WTC11 (cell line): ENCODE results near the gene CARHSP1. TPM values are rescaled to one million over a fixed set of nuclear protein-coding genes. Genes with fewer than 3 reads are reported as not detected.

Experiments used
- ATAC-seq: fragments of 200-7000 bp; cut with Tn5 transposase; 2 replicates; pipeline ENCODE4 v1.10.0; 2021; ENCODE audit warnings: mild to moderate bottlenecking, moderate library complexity
- CTCF ChIA-PET: fragments of 300-600 bp; sonication (Branson Sonifier 250); formaldehyde crosslinking; loops from one replicate; lab custom pipeline; 2021; ENCODE audit warnings: antibody characterized with exemption; lab: Charles Lee
- POLR2A ChIA-PET: fragments of 350-600 bp; sonication (Branson Sonifier 250); formaldehyde crosslinking; loops from one replicate; lab custom pipeline; 2021; ENCODE audit warnings: antibody characterized with exemption; lab: Charles Lee
- DNase-seq: peaks from one replicate; pipeline ENCODE4 v3.0.0; 2021; ENCODE audit warnings: low spot score
- H3K27ac Mint-ChIP-seq: 2 replicates; pipeline ENCODE4 v1.8.0; 2021; ENCODE audit warnings: mixed read lengths
- H3K27me3 Mint-ChIP-seq: 2 replicates; pipeline ENCODE4 v1.8.0; 2021; ENCODE audit warnings: low read depth, mild to moderate bottlenecking, moderate library complexity, mixed read lengths
- H3K36me3 Mint-ChIP-seq: 2 replicates; pipeline ENCODE4 v1.8.0; 2021; ENCODE audit warnings: mixed read lengths
- H3K4me1 Mint-ChIP-seq: 2 replicates; pipeline ENCODE4 v1.8.0; 2022; ENCODE audit warnings: mixed read lengths
- H3K4me3 Mint-ChIP-seq: 2 replicates; pipeline ENCODE4 v1.8.0; 2021; ENCODE audit warnings: mild to moderate bottlenecking, moderate library complexity, mixed read lengths
- H3K9me3 Mint-ChIP-seq: 2 replicates; pipeline ENCODE4 v1.8.0; 2021; ENCODE audit warnings: mixed read lengths
- CBFB ChIP-seq: sonication (generic); formaldehyde crosslinking; IDR thresholded peaks from 2 replicates; pipeline ENCODE4 v1.8.1; 2022; ENCODE audit warnings: mild to moderate bottlenecking, low read depth, missing genetic modification reagents
- CDX4 ChIP-seq: fragments of 250-450 bp; sonication (Bioruptor Pico); IDR thresholded peaks from 2 replicates; pipeline ENCODE4 v1.9.0; 2021; ENCODE audit warnings: moderate library complexity, mild to moderate bottlenecking, inconsistent platforms, borderline replicate concordance
- EMX1 ChIP-seq: fragments of 250-450 bp; sonication (Bioruptor Pico); IDR thresholded peaks from 2 replicates; pipeline ENCODE4 v1.8.0; 2021; ENCODE audit warnings: mild to moderate bottlenecking
- ESRRA ChIP-seq: sonication (generic); formaldehyde crosslinking; IDR thresholded peaks from 2 replicates; pipeline ENCODE4 v1.8.1; 2022; ENCODE audit warnings: mild to moderate bottlenecking, missing genetic modification reagents, borderline replicate concordance
- ETV6 ChIP-seq: sonication (generic); formaldehyde crosslinking; IDR thresholded peaks from 2 replicates; pipeline ENCODE4 v1.8.1; 2022; ENCODE audit warnings: mild to moderate bottlenecking, missing genetic modification reagents
- GTF2I ChIP-seq: fragments of 250-450 bp; sonication (Bioruptor Pico); conservative IDR thresholded peaks from 2 replicates; pipeline ENCODE4 v1.4.0; 2021; ENCODE audit warnings: mild to moderate bottlenecking
- NFYB ChIP-seq: sonication (generic); formaldehyde crosslinking; conservative IDR thresholded peaks from 2 replicates; pipeline ENCODE4 v1.8.0; 2022; ENCODE audit warnings: low read depth, missing genetic modification reagents
- OVOL2 ChIP-seq: fragments of 250-450 bp; sonication (Bioruptor Pico); IDR thresholded peaks from 2 replicates; pipeline ENCODE4 v1.9.0; 2021; ENCODE audit warnings: mild to moderate bottlenecking, borderline replicate concordance
- RELA ChIP-seq: sonication (generic); formaldehyde crosslinking; IDR thresholded peaks from 2 replicates; pipeline ENCODE4 v1.8.1; 2022; ENCODE audit warnings: missing genetic modification reagents, mild to moderate bottlenecking, borderline replicate concordance
- SMAD4 ChIP-seq: sonication (generic); formaldehyde crosslinking; IDR thresholded peaks from 2 replicates; pipeline ENCODE4 v1.8.0; 2022; ENCODE audit warnings: mild to moderate bottlenecking, missing genetic modification reagents
- STAT6 ChIP-seq: sonication (generic); formaldehyde crosslinking; conservative IDR thresholded peaks from 2 replicates; pipeline ENCODE4 v1.8.1; 2023; ENCODE audit warnings: mild to moderate bottlenecking, low read depth, missing genetic modification reagents, moderate library complexity
- ZNF232 ChIP-seq: sonication (generic); formaldehyde crosslinking; IDR thresholded peaks from 2 replicates; pipeline ENCODE4 v1.8.0; 2022; ENCODE audit warnings: mild to moderate bottlenecking, missing genetic modification reagents
- ZNF263 ChIP-seq: sonication (generic); formaldehyde crosslinking; IDR thresholded peaks from 2 replicates; pipeline ENCODE4 v1.8.1; 2022; ENCODE audit warnings: low read depth, mild to moderate bottlenecking, moderate library complexity, missing genetic modification reagents
- ZNF317 ChIP-seq: sonication (generic); formaldehyde crosslinking; IDR thresholded peaks from 2 replicates; pipeline ENCODE4 v1.8.1; 2023; ENCODE audit warnings: low read depth, mild to moderate bottlenecking, moderate library complexity, missing genetic modification reagents, borderline replicate concordance
- ZNF423 ChIP-seq: fragments of 250-450 bp; sonication (Bioruptor Pico); IDR thresholded peaks from 2 replicates; pipeline ENCODE4 v2.1.2; 2022; ENCODE audit warnings: mild to moderate bottlenecking, moderate library complexity
- ZNF532 ChIP-seq: fragments of 250-450 bp; sonication (Bioruptor Pico); IDR thresholded peaks from 2 replicates; pipeline ENCODE4 v1.9.0; 2021; ENCODE audit warnings: mild to moderate bottlenecking, borderline replicate concordance
- total RNA-seq: library from RNA; stranded (reverse); gene quantifications from 3 replicates; pipeline ENCODE4 v1.2.3, GENCODE V29; 2021
- TF ChIP-seq, protein P1 (sequence below): sonication (generic); formaldehyde crosslinking; IDR thresholded peaks from 2 replicates; pipeline ENCODE4 v1.8.0; 2022; ENCODE audit warnings: mild to moderate bottlenecking, missing genetic modification reagents
- TF ChIP-seq, protein P2 (sequence below): sonication (generic); formaldehyde crosslinking; IDR thresholded peaks from 2 replicates; pipeline ENCODE4 v1.8.1; 2023; ENCODE audit warnings: mild to moderate bottlenecking, missing genetic modification reagents, moderate library complexity

CARHSP1 gene
- total RNA-seq, 1 experiment from 2014 or later = 261 TPM

DNA sequence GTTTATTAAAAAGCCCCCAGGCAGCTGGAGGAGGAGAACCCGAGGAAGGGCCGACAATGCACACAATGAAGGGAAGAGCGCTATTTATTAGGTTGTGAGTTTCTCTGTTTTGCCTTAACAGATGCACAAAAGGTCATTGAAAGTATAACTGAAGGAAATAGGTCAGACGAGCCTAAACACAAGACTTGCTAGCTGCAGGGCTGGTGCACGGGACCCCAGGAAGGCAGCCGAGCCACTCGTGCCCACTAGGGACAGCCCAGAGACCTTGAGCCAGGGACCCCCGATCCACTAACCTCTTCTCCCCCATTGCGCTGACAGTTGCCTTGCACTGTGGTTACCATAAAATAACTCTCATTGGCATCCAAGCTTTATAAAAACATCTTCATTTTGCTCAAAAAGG is 24.6 kb upstream of the CARHSP1 start:
- ChIA-PET POLR2A (no interaction called here), CTCF (interaction anchor here (1.1 to 1.8 kb wide), 4 partner anchors 7 to 120 kb away, joined by 4 to 8 read pairs (median 4); no protein-coding TSS in a partner anchor)
- DNase-seq = no peak
- ATAC-seq = no peak; the same call in 1 of the 2 replicates
- H3K4me1 Mint-ChIP-seq = no peaks in the 10 kb centered on the region
- no peaks in the 10 kb centered on the region for H3K9me3 Mint-ChIP-seq
- no peak for TF ChIP-seq ZNF532
- no peak for TF ChIP-seq ZNF317 (CRISPR knock-in tag)
- TF ChIP-seq EMX1 (CRISPR knock-in tag) = no peak
- no peak for TF ChIP-seq ZNF263
- TF ChIP-seq SMAD4 (CRISPR knock-in tag) = no peak
- TF ChIP-seq ZNF232 (CRISPR knock-in tag) = no peak
- no peak for TF ChIP-seq ETV6 (CRISPR knock-in tag)
- TF ChIP-seq CDX4 (CRISPR knock-in tag) = no peak
- TF ChIP-seq STAT6 = no peak
- no peak for TF ChIP-seq OVOL2
- no peak for TF ChIP-seq CBFB (CRISPR knock-in tag)
- peaks cover 73% of the 10 kb centered on the region for H3K36me3 Mint-ChIP-seq
- no peak overlapping the region for H3K27ac Mint-ChIP-seq
- no peaks in the 10 kb centered on the region for H3K27me3 Mint-ChIP-seq
- H3K4me3 Mint-ChIP-seq = no peak overlapping the region

GRCh38 chr16:8892101-8892575 is 23.3 kb upstream of the CARHSP1 start:
- DNase-seq (no peak), ATAC-seq (no peak)
- no peak overlapping the region for H3K27ac Mint-ChIP-seq
- POLR2A ChIA-PET = no interaction called here
- no peaks in the 10 kb centered on the region for H3K4me1 Mint-ChIP-seq
- no peak for TF ChIP-seq NFYB (CRISPR knock-in tag)
- no peak for TF ChIP-seq ZNF423 (CRISPR knock-in tag)
- TF ChIP-seq, protein P1, sequence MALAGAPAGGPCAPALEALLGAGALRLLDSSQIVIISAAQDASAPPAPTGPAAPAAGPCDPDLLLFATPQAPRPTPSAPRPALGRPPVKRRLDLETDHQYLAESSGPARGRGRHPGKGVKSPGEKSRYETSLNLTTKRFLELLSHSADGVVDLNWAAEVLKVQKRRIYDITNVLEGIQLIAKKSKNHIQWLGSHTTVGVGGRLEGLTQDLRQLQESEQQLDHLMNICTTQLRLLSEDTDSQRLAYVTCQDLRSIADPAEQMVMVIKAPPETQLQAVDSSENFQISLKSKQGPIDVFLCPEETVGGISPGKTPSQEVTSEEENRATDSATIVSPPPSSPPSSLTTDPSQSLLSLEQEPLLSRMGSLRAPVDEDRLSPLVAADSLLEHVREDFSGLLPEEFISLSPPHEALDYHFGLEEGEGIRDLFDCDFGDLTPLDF (CRISPR knock-in tag) = no peak
- TF ChIP-seq, protein P2, sequence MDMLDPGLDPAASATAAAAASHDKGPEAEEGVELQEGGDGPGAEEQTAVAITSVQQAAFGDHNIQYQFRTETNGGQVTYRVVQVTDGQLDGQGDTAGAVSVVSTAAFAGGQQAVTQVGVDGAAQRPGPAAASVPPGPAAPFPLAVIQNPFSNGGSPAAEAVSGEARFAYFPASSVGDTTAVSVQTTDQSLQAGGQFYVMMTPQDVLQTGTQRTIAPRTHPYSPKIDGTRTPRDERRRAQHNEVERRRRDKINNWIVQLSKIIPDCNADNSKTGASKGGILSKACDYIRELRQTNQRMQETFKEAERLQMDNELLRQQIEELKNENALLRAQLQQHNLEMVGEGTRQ (CRISPR knock-in tag) = no peak
- TF ChIP-seq GTF2I (CRISPR knock-in tag) = no peak
- no peak for TF ChIP-seq RELA (CRISPR knock-in tag)
- no peak for TF ChIP-seq ESRRA
- no peak for TF ChIP-seq ZNF532
- no peak for TF ChIP-seq OVOL2
- H3K4me3 Mint-ChIP-seq = no peak overlapping the region
- H3K27me3 Mint-ChIP-seq = no peaks in the 10 kb centered on the region
- CTCF ChIA-PET = interaction anchor here (1.7 to 2.7 kb wide), 2 partner anchors 117 to 141 kb away, joined by 6 to 8 read pairs; no protein-coding TSS in a partner anchor
- H3K36me3 Mint-ChIP-seq = peaks cover 65% of the 10 kb centered on the region
- H3K9me3 Mint-ChIP-seq = no peaks in the 10 kb centered on the region
